Keratinocyte (primary cell): ENCODE measurements around the gene OSGIN1. TPM values are rescaled to one million over a fixed set of nuclear protein-coding genes. Genes with fewer than 3 reads are reported as not detected.

ENCODE experiments used
- DNase-seq: peaks from one replicate; pipeline ENCODE4 v3.0.0-alpha.2; 2011; ENCODE audit warnings: low read depth, missing footprints, low spot score
- FAIRE-seq: peaks from 2 replicates; lab custom pipeline; 2011; peaks lifted over from hg19 to GRCh38; lab: Jason Lieb, UNC
- H2AFZ ChIP-seq: 2 replicates; pipeline ENCODE4 v1.6.0; 2012; ENCODE audit warnings: low read length, control low read depth, inconsistent platforms; ENCODE audit not compliant: control insufficient read depth
- H3K27ac ChIP-seq: 2 replicates; pipeline ENCODE4 v1.5.1; 2011; ENCODE audit warnings: low read length; ENCODE audit not compliant: control insufficient read depth, insufficient read depth
- H3K27me3 ChIP-seq: 3 replicates; pipeline ENCODE4 v1.6.0; 2011; ENCODE audit warnings: low read length; ENCODE audit not compliant: control insufficient read depth, insufficient read depth; ENCODE audit errors: extremely low read depth
- H3K36me3 ChIP-seq, 2 experiments: 2 replicates in 1 of 2; 3 replicates in 1 of 2; pipeline ENCODE4 v1.5.1; 2011; ENCODE audit warnings: low read length in 2 of 2, mild to moderate bottlenecking in 1 of 2; ENCODE audit not compliant: control insufficient read depth in 2 of 2, insufficient read depth in 2 of 2; ENCODE audit errors: extremely low read depth in 1 of 2
- H3K4me1 ChIP-seq: 3 replicates; pipeline ENCODE4 v1.5.1; 2011; ENCODE audit warnings: low read length; ENCODE audit not compliant: control insufficient read depth, insufficient read depth; ENCODE audit errors: extremely low read depth
- H3K4me2 ChIP-seq: 3 replicates; pipeline ENCODE4 v1.6.0; 2011; ENCODE audit warnings: low read depth, low read length; ENCODE audit not compliant: control insufficient read depth, insufficient read depth; ENCODE audit errors: extremely low read depth
- H3K4me3 ChIP-seq, 3 experiments: fragments of 200-600 bp in 1 of 3; sonication (generic) in 1 of 3; 2 replicates in 2 of 3; 3 replicates in 1 of 3; pipeline ENCODE4 v1.5.1; 2011 to 2016; ENCODE audit warnings: low read length in 3 of 3, mild to moderate bottlenecking in 3 of 3, control low read depth in 2 of 3, inconsistent platforms in 1 of 3, low read depth in 1 of 3, mixed read lengths in 1 of 3, mixed run types in 1 of 3, moderate library complexity in 1 of 3; ENCODE audit not compliant: control insufficient read depth in 2 of 3, insufficient read depth in 2 of 3; ENCODE audit errors: extremely low read depth in 1 of 3
- H3K79me2 ChIP-seq: 2 replicates; pipeline ENCODE4 v1.6.0; 2012; ENCODE audit warnings: low read length; ENCODE audit not compliant: control insufficient read depth, insufficient read depth
- H3K9ac ChIP-seq: 3 replicates; pipeline ENCODE4 v1.6.0; 2011; ENCODE audit warnings: low read length; ENCODE audit not compliant: control insufficient read depth, insufficient read depth; ENCODE audit errors: extremely low read depth
- H3K9me1 ChIP-seq: 3 replicates; pipeline ENCODE4 v1.6.0; 2011; ENCODE audit warnings: low read length; ENCODE audit not compliant: control insufficient read depth, insufficient read depth; ENCODE audit errors: extremely low read depth
- H3K9me3 ChIP-seq: 2 replicates; pipeline ENCODE4 v1.5.1; 2012; ENCODE audit warnings: low read depth, low read length; ENCODE audit not compliant: control insufficient read depth
- H4K20me1 ChIP-seq: 3 replicates; pipeline ENCODE4 v1.6.0; 2011; ENCODE audit warnings: low read length; ENCODE audit not compliant: control insufficient read depth, insufficient read depth; ENCODE audit errors: extremely low read depth
- CTCF ChIP-seq, 3 experiments: IDR thresholded peaks in 1 of 3; conservative IDR thresholded peaks in 1 of 3; optimal IDR thresholded peaks in 1 of 3; 2 replicates in 2 of 3; 3 replicates in 1 of 3; pipeline versions ENCODE3 to v1.5.1; 2011; ENCODE audit warnings: low read length in 3 of 3, mild to moderate bottlenecking in 3 of 3, moderate library complexity in 2 of 3, control low read depth in 1 of 3, inconsistent platforms in 1 of 3; ENCODE audit not compliant: insufficient read depth in 2 of 3; ENCODE audit errors: extremely low read depth in 1 of 3
- EZH2 ChIP-seq: IDR thresholded peaks from one replicate; pipeline ENCODE4 v1.6.1; 2012; ENCODE audit warnings: inconsistent platforms, mild to moderate bottlenecking, low read length, moderate library complexity
- dilution Hi-C: fragments of 300-500 bp; cut with MboI; formaldehyde crosslinking; loops from one replicate; pipeline ENCODE4 v1.7.0; 2020; ENCODE audit warnings: low sequenced_read_pairs; ENCODE audit not compliant: extremely low pct_ligation_motif_present
- polyA plus RNA-seq, 5 experiments: library from polyadenylated mRNA; depleted of rRNA in 3 of 5; stranded (reverse) in 3 of 5; stranded (forward) in 1 of 5; unstranded in 1 of 5; fragments of >200 nt; gene quantifications; 1 replicate in 1 of 5; 2 replicates in 3 of 5; 3 replicates in 1 of 5; pipeline versions ENCODE4 v1.2.1 to v1.2.3, GENCODE V29; 2011 to 2012; ENCODE audit warnings: missing spikeins in 2 of 5, low read depth in 1 of 5, low replicate concordance in 1 of 5

The OSGIN1 gene
- polyA plus RNA-seq, 1 donor (not counting 4 experiments of a cell fraction or from before 2014, with no cell fraction given), result 2.1 TPM

DNA sequence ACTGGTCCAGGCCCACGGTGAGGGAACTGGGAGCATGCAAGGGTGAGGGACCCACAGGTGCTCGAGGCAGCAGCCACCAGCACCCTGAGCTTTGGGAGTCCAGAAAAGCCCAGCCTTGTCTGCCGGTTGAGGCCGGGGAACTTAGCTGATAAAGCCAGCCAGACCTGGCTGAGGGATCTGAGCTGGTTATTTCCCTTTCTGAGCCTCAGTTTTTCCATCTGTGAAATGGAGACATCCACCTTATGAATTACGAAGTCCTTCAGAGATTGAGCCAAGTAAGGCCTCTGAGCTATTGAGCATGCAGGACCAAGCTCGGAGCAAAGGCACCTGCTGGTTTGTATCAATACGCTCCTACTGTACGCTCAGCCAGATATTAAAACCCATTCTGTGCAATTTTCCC lies 28.8 kb downstream of the OSGIN1 start:
- Histone ChIP-seq H2AFZ (no peak overlapping the region), H3K9me1 (no peaks in the 10 kb centered on the region), H3K9me3 (peaks cover 6% of the 10 kb centered on the region), H3K4me1 (no peaks in the 10 kb centered on the region), H3K4me3 (no peak overlapping the region), H3K27me3 (peaks cover 20% of the 10 kb centered on the region), H4K20me1 (no peaks in the 10 kb centered on the region), H3K9ac (no peak overlapping the region), H3K79me2 (no peaks in the 10 kb centered on the region), H3K4me2 (no peak overlapping the region), H3K36me3 (no peaks in the 10 kb centered on the region), H3K27ac (no peak overlapping the region)
- FAIRE-seq (no peak), DNase-seq (no peak)
- dilution Hi-C loops, result no loop called here
- no peak for TF ChIP-seq CTCF (optimal IDR thresholded peaks at IDR 0.05 in 1 of 3, IDR thresholded peaks at IDR 0.05 in 1 of 3, conservative IDR thresholded peaks at IDR 0.05 in 1 of 3; ENCODE audit: extremely low read depth in 1 of 3, insufficient read depth in 2 of 3, low read length in 3 of 3)
- no peak for TF ChIP-seq EZH2

GRCh38 chr16:83983491-83983890 lies 30.5 kb downstream of the OSGIN1 start:
- H3K9me1 ChIP-seq, result no peaks in the 10 kb centered on the region
- TF ChIP-seq EZH2 (no peak), CTCF (optimal IDR thresholded peaks at IDR 0.05 in 1 of 3, IDR thresholded peaks at IDR 0.05 in 1 of 3, conservative IDR thresholded peaks at IDR 0.05 in 1 of 3; ENCODE audit: extremely low read depth in 1 of 3, insufficient read depth in 2 of 3, low read length in 3 of 3) (no peak)
- DNase-seq (no peak), FAIRE-seq (no peak)
- H3K79me2 ChIP-seq, result no peaks in the 10 kb centered on the region
- H2AFZ ChIP-seq, result no peak overlapping the region
- no peaks in the 10 kb centered on the region for H3K4me1 ChIP-seq
- dilution Hi-C loops, result no loop called here
- no peak overlapping the region for H3K9ac ChIP-seq
- no peaks in the 10 kb centered on the region for H4K20me1 ChIP-seq
- no peak overlapping the region for H3K4me2 ChIP-seq
- H3K9me3 ChIP-seq, result peaks cover 3% of the 10 kb centered on the region
- peaks cover 31% of the 10 kb centered on the region for H3K27me3 ChIP-seq
- H3K4me3 ChIP-seq, result no peak overlapping the region
- no peaks in the 10 kb centered on the region for H3K36me3 ChIP-seq
- H3K27ac ChIP-seq, result no peak overlapping the region
